ENCODE measurements around the gene HTRA2.

Gene HTRA2

GRCh38 chr2:74566754-74567085 lies 37.0 kb downstream of the HTRA2 start:
- TF ChIP-seq CTCF (IDR thresholded peaks at IDR 0.05; ENCODE audit: borderline replicate concordance, insufficient read depth, low read depth, low read length) = no peak
- no peak overlapping the region for H3K4me3 ChIP-seq (ENCODE audit: low read depth, low read length)

- TF ChIP-seq CTCF (IDR thresholded peaks at IDR 0.05; ENCODE audit: borderline replicate concordance, insufficient read depth, low read depth, low read length) = no peak
- H3K4me3 ChIP-seq (ENCODE audit: low read depth, low read length) = no peak overlapping the region
Measured at GRCh38 chr2:74567881-74568280, 38.1 kb downstream of the HTRA2 start.

- no peak for TF ChIP-seq CTCF (IDR thresholded peaks at IDR 0.05; ENCODE audit: borderline replicate concordance, insufficient read depth, low read depth, low read length)
- no peak overlapping the region for H3K4me3 ChIP-seq (ENCODE audit: low read depth, low read length)
Measured at GRCh38 chr2:74569686-74570085, 40.0 kb downstream of the HTRA2 start.

GRCh38 chr2:74571058-74571457 lies 41.3 kb downstream of the HTRA2 start:
- no peak overlapping the region for H3K4me3 ChIP-seq (ENCODE audit: low read depth, low read length)
- no peak for TF ChIP-seq CTCF (IDR thresholded peaks at IDR 0.05; ENCODE audit: borderline replicate concordance, insufficient read depth, low read depth, low read length)

GRCh38 chr2:74572178-74572925 lies 42.6 kb downstream of the HTRA2 start:
- no peak overlapping the region for H3K4me3 ChIP-seq (ENCODE audit: low read depth, low read length)
- peak; percentile 60 for TF ChIP-seq CTCF (IDR thresholded peaks at IDR 0.05; ENCODE audit: borderline replicate concordance, insufficient read depth, low read depth, low read length)

- H3K4me3 ChIP-seq (ENCODE audit: low read depth, low read length) = no peak overlapping the region
- no peak for TF ChIP-seq CTCF (IDR thresholded peaks at IDR 0.05; ENCODE audit: borderline replicate concordance, insufficient read depth, low read depth, low read length)
Measured at GRCh38 chr2:74573747-74574562, 44.2 kb downstream of the HTRA2 start.

GRCh38 chr2:74575320-74575719 lies 45.6 kb downstream of the HTRA2 start:
- TF ChIP-seq CTCF (IDR thresholded peaks at IDR 0.05; ENCODE audit: borderline replicate concordance, insufficient read depth, low read depth, low read length) = no peak
- H3K4me3 ChIP-seq (ENCODE audit: low read depth, low read length) = no peak overlapping the region
